Measurements from ENCODE around the gene RAI1.

Gene RAI1

DNA sequence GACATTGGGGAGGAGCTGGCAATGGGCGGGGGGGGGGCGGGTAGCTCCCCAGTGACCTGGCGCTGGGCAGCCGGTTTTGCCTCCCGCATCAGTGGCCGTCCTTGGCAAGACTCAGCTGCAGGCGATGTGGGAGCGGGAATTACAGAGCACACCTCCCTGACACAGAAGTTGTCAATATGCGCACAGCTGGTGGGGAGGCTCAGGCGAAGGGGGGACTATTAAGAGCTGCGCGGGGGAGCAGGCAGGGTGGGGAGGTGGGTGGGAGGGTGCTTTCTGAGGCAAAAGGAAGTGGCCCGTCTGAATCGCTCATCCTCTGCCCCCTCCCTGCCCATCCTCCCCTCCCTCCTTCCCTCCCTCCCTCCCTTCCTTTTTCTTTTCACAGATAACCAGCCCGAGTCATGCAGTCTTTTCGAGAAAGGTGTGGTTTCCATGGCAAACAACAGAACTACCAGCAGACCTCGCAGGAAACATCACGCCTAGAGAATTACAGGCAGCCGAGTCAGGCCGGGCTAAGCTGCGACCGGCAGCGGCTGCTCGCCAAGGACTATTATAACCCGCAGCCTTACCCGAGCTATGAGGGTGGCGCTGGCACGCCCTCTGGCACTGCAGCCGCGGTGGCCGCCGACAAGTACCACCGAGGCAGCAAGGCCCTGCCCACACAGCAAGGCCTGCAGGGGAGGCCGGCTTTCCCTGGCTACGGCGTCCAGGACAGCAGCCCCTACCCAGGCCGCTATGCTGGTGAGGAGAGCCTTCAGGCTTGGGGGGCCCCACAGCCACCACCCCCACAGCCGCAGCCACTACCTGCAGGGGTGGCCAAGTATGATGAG, 111.5 kb downstream of the RAI1 start:
- FAIRE-seq, result no peak

DNA sequence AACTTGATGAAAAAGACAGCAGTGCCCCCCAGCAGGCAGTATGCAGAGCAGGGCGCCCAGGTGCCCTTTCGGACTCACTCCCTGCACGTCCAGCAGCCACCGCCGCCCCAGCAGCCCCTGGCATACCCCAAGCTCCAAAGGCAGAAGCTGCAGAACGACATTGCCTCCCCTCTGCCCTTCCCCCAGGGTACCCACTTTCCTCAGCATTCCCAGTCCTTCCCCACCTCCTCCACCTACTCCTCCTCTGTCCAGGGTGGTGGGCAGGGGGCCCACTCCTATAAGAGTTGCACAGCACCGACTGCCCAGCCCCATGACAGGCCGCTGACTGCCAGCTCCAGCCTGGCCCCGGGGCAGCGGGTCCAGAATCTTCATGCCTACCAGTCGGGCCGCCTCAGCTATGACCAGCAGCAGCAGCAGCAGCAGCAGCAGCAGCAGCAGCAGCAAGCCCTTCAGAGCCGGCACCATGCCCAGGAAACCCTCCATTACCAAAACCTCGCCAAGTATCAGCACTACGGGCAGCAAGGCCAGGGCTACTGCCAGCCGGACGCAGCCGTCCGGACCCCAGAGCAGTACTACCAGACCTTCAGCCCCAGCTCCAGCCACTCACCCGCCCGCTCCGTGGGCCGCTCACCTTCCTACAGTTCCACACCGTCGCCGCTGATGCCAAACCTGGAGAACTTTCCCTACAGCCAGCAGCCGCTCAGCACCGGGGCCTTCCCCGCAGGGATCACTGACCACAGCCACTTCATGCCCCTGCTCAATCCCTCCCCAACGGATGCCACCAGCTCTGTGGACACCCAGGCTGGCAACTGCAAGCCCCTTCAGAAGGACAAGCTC, 112.3 kb downstream of the RAI1 start:
- DNase-seq (ENCODE audit: insufficient read length) (no peak), FAIRE-seq (no peak)
- TF ChIP-seq POLR2A (IDR thresholded peaks at IDR 0.05; ENCODE audit: low read depth, low read length) (no peak), POLR2AphosphoS5 (IDR thresholded peaks at IDR 0.05; ENCODE audit: low read depth, low read length) (no peak), TAF1 (IDR thresholded peaks at IDR 0.05; ENCODE audit: borderline replicate concordance, low read depth, low read length) (no peak)

More for the DNA sequence above, 111.5 kb downstream of the RAI1 start:
- DNase-seq (ENCODE audit: insufficient read length), result no peak
- TF ChIP-seq TAF1 (IDR thresholded peaks at IDR 0.05; ENCODE audit: borderline replicate concordance, low read depth, low read length) (no peak), POLR2A (IDR thresholded peaks at IDR 0.05; ENCODE audit: low read depth, low read length) (no peak), POLR2AphosphoS5 (IDR thresholded peaks at IDR 0.05; ENCODE audit: low read depth, low read length) (no peak)

DNA sequence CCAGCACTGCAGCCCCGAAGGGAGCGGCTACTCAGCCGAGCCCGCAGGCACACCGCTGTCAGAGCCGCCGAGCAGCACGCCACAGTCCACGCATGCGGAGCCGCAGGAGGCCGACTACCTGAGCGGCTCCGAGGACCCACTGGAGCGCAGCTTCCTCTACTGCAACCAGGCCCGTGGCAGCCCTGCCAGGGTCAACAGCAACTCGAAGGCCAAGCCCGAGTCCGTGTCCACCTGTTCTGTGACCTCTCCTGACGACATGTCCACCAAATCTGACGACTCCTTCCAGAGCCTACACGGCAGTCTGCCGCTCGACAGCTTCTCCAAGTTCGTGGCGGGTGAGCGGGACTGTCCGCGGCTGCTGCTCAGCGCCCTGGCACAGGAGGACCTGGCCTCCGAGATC, 113.1 kb downstream of the RAI1 start:
- no peak for TF ChIP-seq TAF1 (IDR thresholded peaks at IDR 0.05; ENCODE audit: borderline replicate concordance, low read depth, low read length)
- TF ChIP-seq POLR2AphosphoS5 (IDR thresholded peaks at IDR 0.05; ENCODE audit: low read depth, low read length), result no peak
- no peak for TF ChIP-seq POLR2A (IDR thresholded peaks at IDR 0.05; ENCODE audit: low read depth, low read length)
- FAIRE-seq, result no peak
- DNase-seq (ENCODE audit: insufficient read length), result no peak

DNA sequence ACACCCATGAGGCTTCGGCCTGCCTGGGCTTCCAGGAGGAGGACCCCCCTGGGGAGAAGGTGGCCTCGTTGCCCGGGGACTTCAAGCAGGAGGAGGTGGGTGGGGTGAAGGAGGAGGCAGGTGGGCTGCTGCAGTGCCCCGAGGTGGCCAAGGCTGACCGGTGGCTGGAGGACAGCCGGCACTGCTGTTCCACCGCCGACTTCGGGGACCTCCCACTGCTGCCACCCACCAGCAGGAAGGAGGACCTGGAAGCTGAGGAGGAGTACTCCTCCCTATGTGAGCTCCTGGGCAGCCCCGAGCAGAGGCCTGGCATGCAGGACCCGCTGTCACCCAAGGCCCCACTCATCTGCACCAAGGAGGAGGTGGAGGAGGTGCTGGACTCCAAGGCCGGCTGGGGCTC, 114.0 kb downstream of the RAI1 start:
- TF ChIP-seq POLR2A (IDR thresholded peaks at IDR 0.05; ENCODE audit: low read depth, low read length) (no peak), TAF1 (IDR thresholded peaks at IDR 0.05; ENCODE audit: borderline replicate concordance, low read depth, low read length) (no peak), POLR2AphosphoS5 (IDR thresholded peaks at IDR 0.05; ENCODE audit: low read depth, low read length) (no peak)
- no peak for DNase-seq (ENCODE audit: insufficient read length)
- no peak for FAIRE-seq

DNA sequence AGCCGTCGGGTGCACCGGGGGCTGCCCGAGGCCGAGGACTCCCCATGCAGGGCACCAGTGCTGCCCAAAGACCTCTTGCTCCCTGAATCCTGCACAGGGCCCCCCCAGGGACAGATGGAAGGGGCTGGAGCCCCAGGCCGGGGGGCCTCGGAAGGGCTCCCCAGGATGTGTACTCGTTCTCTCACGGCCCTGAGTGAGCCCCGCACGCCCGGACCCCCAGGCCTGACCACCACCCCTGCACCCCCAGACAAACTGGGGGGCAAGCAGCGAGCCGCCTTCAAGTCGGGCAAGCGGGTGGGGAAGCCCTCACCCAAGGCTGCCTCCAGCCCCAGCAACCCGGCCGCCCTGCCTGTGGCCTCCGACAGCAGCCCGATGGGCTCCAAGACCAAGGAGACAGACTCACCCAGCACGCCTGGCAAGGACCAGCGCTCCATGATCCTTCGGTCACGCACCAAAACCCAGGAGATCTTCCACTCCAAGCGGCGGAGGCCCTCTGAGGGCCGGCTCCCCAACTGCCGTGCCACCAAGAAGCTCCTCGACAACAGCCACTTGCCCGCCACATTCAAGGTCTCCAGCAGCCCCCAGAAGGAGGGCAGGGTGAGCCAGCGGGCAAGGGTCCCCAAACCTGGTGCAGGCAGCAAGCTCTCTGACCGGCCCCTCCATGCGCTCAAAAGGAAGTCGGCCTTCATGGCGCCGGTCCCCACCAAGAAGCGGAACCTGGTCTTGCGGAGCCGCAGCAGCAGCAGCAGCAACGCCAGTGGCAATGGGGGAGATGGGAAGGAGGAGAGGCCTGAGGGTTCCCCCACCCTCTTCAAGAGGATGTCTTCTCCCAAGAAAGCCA, 114.9 kb downstream of the RAI1 start:
- FAIRE-seq (no peak), DNase-seq (ENCODE audit: insufficient read length) (no peak)
- TF ChIP-seq TAF1 (IDR thresholded peaks at IDR 0.05; ENCODE audit: borderline replicate concordance, low read depth, low read length) (no peak), POLR2A (IDR thresholded peaks at IDR 0.05; ENCODE audit: low read depth, low read length) (no peak), POLR2AphosphoS5 (IDR thresholded peaks at IDR 0.05; ENCODE audit: low read depth, low read length) (no peak)

DNA sequence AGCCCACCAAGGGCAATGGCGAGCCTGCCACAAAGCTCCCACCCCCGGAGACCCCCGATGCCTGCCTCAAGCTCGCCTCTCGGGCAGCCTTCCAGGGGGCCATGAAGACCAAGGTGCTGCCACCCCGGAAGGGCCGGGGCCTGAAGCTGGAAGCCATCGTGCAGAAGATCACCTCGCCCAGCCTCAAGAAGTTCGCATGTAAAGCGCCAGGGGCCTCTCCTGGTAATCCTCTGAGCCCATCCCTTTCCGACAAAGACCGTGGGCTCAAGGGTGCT, 115.5 kb downstream of the RAI1 start:
- no peak for DNase-seq (ENCODE audit: insufficient read length)
- FAIRE-seq, result no peak
- no peak for TF ChIP-seq POLR2AphosphoS5 (IDR thresholded peaks at IDR 0.05; ENCODE audit: low read depth, low read length)
- TF ChIP-seq POLR2A (IDR thresholded peaks at IDR 0.05; ENCODE audit: low read depth, low read length), result no peak
- TF ChIP-seq TAF1 (IDR thresholded peaks at IDR 0.05; ENCODE audit: borderline replicate concordance, low read depth, low read length), result no peak

DNA sequence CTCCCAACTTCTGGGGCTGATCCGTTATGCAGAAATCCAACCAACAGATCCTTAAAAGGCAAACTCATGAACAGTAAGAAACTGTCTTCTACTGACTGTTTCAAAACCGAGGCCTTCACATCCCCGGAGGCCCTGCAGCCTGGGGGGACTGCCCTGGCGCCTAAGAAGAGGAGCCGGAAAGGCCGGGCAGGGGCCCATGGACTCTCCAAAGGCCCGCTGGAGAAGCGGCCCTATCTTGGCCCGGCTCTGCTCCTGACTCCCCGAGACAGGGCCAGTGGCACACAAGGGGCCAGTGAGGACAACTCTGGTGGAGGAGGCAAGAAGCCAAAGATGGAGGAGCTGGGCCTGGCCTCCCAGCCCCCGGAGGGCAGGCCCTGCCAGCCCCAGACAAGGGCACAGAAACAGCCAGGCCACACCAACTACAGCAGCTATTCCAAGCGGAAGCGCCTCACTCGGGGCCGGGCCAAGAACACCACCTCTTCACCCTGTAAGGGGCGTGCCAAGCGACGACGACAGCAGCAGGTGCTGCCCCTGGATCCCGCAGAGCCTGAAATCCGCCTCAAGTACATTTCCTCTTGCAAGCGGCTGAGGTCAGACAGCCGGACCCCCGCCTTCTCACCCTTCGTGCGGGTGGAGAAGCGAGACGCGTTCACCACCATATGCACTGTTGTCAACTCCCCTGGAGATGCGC, 116.0 kb downstream of the RAI1 start:
- TF ChIP-seq TAF1 (IDR thresholded peaks at IDR 0.05; ENCODE audit: borderline replicate concordance, low read depth, low read length), result no peak
- TF ChIP-seq POLR2A (IDR thresholded peaks at IDR 0.05; ENCODE audit: low read depth, low read length), result no peak
- no peak for TF ChIP-seq POLR2AphosphoS5 (IDR thresholded peaks at IDR 0.05; ENCODE audit: low read depth, low read length)
- FAIRE-seq, result no peak

DNA sequence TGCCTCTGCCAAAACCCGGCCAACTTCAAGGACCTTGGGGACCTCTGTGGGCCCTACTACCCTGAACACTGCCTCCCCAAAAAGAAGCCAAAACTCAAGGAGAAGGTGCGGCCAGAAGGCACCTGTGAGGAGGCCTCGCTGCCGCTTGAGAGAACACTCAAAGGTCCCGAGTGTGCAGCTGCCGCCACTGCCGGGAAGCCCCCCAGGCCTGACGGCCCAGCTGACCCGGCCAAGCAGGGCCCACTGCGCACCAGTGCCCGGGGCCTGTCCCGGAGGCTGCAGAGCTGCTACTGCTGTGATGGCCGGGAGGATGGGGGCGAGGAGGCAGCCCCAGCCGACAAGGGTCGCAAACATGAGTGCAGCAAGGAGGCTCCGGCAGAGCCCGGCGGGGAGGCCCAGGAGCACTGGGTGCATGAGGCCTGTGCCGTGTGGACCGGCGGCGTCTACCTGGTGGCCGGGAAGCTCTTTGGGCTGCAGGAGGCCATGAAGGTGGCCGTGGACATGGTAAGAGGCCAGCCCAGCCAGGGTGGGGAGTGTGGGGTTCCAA, 116.8 kb downstream of the RAI1 start:
- FAIRE-seq (no peak), DNase-seq (ENCODE audit: insufficient read length) (no peak)
- no peak for TF ChIP-seq POLR2A (IDR thresholded peaks at IDR 0.05; ENCODE audit: low read depth, low read length)
- no peak for TF ChIP-seq TAF1 (IDR thresholded peaks at IDR 0.05; ENCODE audit: borderline replicate concordance, low read depth, low read length)
- TF ChIP-seq POLR2AphosphoS5 (IDR thresholded peaks at IDR 0.05; ENCODE audit: low read depth, low read length), result no peak

More for the DNA sequence above, 116.0 kb downstream of the RAI1 start:
- DNase-seq (ENCODE audit: insufficient read length), result no peak

DNA sequence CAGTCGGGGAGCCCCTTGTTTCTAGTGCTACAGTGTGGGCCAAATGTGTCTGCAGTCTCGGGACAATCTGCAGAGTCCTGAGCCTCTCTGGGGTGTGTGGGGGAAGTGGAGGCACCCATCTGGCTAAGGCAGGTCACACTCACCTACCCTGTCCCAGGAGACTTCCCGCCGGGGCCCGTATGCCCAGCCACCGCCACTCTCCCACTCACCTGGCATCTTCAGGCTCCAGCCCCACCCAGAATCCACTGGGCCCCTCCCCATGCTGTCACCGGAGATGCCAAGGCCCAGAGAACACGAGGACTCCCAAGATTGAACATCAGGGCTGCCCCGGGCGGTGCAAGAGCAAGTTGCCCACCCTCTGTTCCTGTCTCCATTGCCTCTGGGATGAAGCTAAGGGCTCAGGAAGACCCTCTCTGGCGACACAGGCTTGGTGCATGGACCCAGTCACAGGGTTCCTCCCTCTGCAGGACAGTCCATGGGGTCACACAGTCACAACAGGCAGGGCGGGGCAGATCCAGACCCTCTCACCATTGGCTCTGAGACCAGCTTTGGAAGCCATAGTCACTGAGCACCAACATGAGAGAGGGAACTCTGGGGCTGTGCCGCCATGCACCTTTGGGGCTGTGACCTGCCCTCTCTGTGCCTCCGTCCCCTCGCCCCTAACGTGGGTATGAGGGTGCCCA, 117.5 kb downstream of the RAI1 start:
- TF ChIP-seq TAF1 (IDR thresholded peaks at IDR 0.05; ENCODE audit: borderline replicate concordance, low read depth, low read length) (no peak), POLR2AphosphoS5 (IDR thresholded peaks at IDR 0.05; ENCODE audit: low read depth, low read length) (no peak), POLR2A (IDR thresholded peaks at IDR 0.05; ENCODE audit: low read depth, low read length) (no peak)
- no peak for FAIRE-seq
- DNase-seq (ENCODE audit: insufficient read length), result no peak

DNA sequence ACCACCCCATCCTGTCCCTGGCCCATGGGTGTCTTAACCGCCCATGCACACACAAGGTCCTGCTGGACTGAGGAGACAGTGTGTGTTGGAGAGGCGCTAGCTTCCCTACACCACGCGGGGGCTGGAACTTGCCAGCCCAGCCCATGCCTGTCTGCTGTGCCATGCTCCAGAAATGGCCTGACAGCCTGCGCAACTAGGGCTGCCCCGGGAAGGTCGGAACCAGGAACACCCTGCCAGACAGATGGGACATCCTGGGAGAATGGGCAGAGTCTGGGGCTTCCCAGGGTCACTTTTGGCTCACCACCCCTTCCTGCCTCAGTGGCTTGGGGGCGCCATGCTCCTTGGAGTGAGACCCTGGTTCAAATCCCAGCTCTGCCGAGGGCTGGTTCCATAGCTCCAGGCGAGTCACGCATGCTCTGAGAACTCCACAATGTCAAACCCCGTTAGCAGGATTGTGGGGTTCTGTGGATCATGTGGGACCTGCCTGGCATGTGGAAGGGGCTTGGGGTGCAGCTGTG, 119.3 kb downstream of the RAI1 start:
- FAIRE-seq (no peak), DNase-seq (ENCODE audit: insufficient read length) (no peak)
- TF ChIP-seq POLR2AphosphoS5 (IDR thresholded peaks at IDR 0.05; ENCODE audit: low read depth, low read length) (no peak), TAF1 (IDR thresholded peaks at IDR 0.05; ENCODE audit: borderline replicate concordance, low read depth, low read length) (no peak), POLR2A (IDR thresholded peaks at IDR 0.05; ENCODE audit: low read depth, low read length) (no peak)
